H9 (cell line): ENCODE measurements around the gene SPDYC. TPM values are rescaled to one million over a fixed set of nuclear protein-coding genes. Genes with fewer than 3 reads are reported as not detected.

Source experiments
- DNase-seq: peaks from one replicate; pipeline ENCODE4 v3.0.0-alpha.2; 2017
- H2AFZ ChIP-seq: one replicate; pipeline ENCODE4 v1.6.1; 2013; ENCODE audit warnings: mild to moderate bottlenecking, low read length, control low read depth, moderate library complexity
- H2AK5ac ChIP-seq: 2 replicates; pipeline ENCODE4 v1.6.1; 2013; ENCODE audit warnings: low read length, control low read depth, mixed read lengths; ENCODE audit not compliant: insufficient read length
- H2BK120ac ChIP-seq: one replicate; pipeline ENCODE4 v1.6.1; 2013; ENCODE audit warnings: low read depth, mild to moderate bottlenecking, low read length, control low read depth, inconsistent platforms; ENCODE audit not compliant: poor library complexity, severe bottlenecking
- H2BK12ac ChIP-seq: 2 replicates; pipeline ENCODE4 v1.6.1; 2013; ENCODE audit warnings: low read length, control low read depth, mixed read lengths, low read depth; ENCODE audit not compliant: insufficient read length
- H2BK15ac ChIP-seq: 2 replicates; pipeline ENCODE4 v1.6.1; 2013; ENCODE audit warnings: low read depth, low read length, control low read depth
- H2BK20ac ChIP-seq: one replicate; pipeline ENCODE4 v1.6.1; 2013; ENCODE audit warnings: low read depth, mild to moderate bottlenecking, low read length, control low read depth, inconsistent platforms; ENCODE audit not compliant: poor library complexity, severe bottlenecking
- H2BK5ac ChIP-seq: 2 replicates; pipeline ENCODE4 v1.6.1; 2013; ENCODE audit warnings: low read length, control low read depth, mixed read lengths; ENCODE audit not compliant: insufficient read length
- H3K14ac ChIP-seq: 2 replicates; pipeline ENCODE4 v1.6.1; 2013; ENCODE audit warnings: low read length, control low read depth; ENCODE audit not compliant: insufficient read depth
- H3K18ac ChIP-seq: 2 replicates; pipeline ENCODE4 v1.6.1; 2013; ENCODE audit warnings: low read depth, mild to moderate bottlenecking, mixed read lengths, low read length, control low read depth; ENCODE audit not compliant: insufficient read length
- H3K23ac ChIP-seq: 2 replicates; pipeline ENCODE4 v1.6.1; 2013; ENCODE audit warnings: low read length, control low read depth, mixed read lengths, low read depth; ENCODE audit not compliant: insufficient read length
- H3K23me2 ChIP-seq: 2 replicates; pipeline ENCODE4 v1.6.1; 2013; ENCODE audit warnings: low read depth, mild to moderate bottlenecking, mixed read lengths, low read length, control low read depth; ENCODE audit not compliant: insufficient read length, poor library complexity, severe bottlenecking
- H3K27ac ChIP-seq: 2 replicates; pipeline ENCODE4 v1.5.1; 2013; ENCODE audit warnings: low read length, control low read depth, mixed read lengths, low read depth; ENCODE audit not compliant: insufficient read length
- H3K27me3 ChIP-seq: 2 replicates; pipeline ENCODE4 v1.6.1; 2013; ENCODE audit warnings: low read length, control low read depth, inconsistent platforms; ENCODE audit not compliant: insufficient read depth
- H3K4ac ChIP-seq: 2 replicates; pipeline ENCODE4 v1.6.1; 2013; ENCODE audit warnings: low read depth, mild to moderate bottlenecking, control low read depth, inconsistent platforms, low read length, moderate library complexity
- H3K4me1 ChIP-seq: 2 replicates; pipeline ENCODE4 v1.6.1; 2013; ENCODE audit warnings: low read length, control low read depth, inconsistent platforms; ENCODE audit not compliant: insufficient read depth
- H3K4me2 ChIP-seq: 2 replicates; pipeline ENCODE4 v1.6.1; 2013; ENCODE audit warnings: low read length, control low read depth, mixed read lengths; ENCODE audit not compliant: insufficient read length, insufficient read depth
- H3K56ac ChIP-seq: 2 replicates; pipeline ENCODE4 v1.6.1; 2013; ENCODE audit warnings: low read depth, mild to moderate bottlenecking, mixed read lengths, low read length, control low read depth; ENCODE audit not compliant: insufficient read length
- H3K79me1 ChIP-seq: 2 replicates; pipeline ENCODE4 v1.6.1; 2013; ENCODE audit warnings: low read depth, mild to moderate bottlenecking, moderate library complexity, low read length, control low read depth, inconsistent platforms; ENCODE audit not compliant: insufficient read depth, poor library complexity, severe bottlenecking
- H3K79me2 ChIP-seq: 2 replicates; pipeline ENCODE4 v1.6.1; 2013; ENCODE audit warnings: low read length, control low read depth, inconsistent platforms; ENCODE audit not compliant: insufficient read depth
- H3K9ac ChIP-seq: 2 replicates; pipeline ENCODE4 v1.6.1; 2013; ENCODE audit warnings: low read length, control low read depth, mixed read lengths; ENCODE audit not compliant: insufficient read length; ENCODE audit errors: extremely low read depth
- H3K9me3 ChIP-seq: one replicate; pipeline ENCODE4 v1.6.1; 2013; ENCODE audit warnings: low read depth, low read length, inconsistent platforms; ENCODE audit not compliant: control insufficient read depth
- H3T11ph ChIP-seq: one replicate; pipeline ENCODE4 v1.6.1; 2013; ENCODE audit warnings: mild to moderate bottlenecking, low read length, control low read depth, inconsistent platforms
- H4K20me1 ChIP-seq: one replicate; pipeline ENCODE4 v1.6.1; 2013; ENCODE audit not compliant: control insufficient read depth, insufficient read length, insufficient read depth
- H4K5ac ChIP-seq: 2 replicates; pipeline ENCODE4 v1.6.1; 2013; ENCODE audit warnings: low read depth, mild to moderate bottlenecking, mixed read lengths, low read length, control low read depth; ENCODE audit not compliant: insufficient read length
- H4K8ac ChIP-seq: replicated peaks from 2 replicates; pipeline ENCODE4 v1.6.1; 2013; ENCODE audit warnings: low read length, control low read depth, mixed read lengths, low read depth; ENCODE audit not compliant: insufficient read length
- H4K91ac ChIP-seq: 2 replicates; pipeline ENCODE4 v1.6.1; 2013; ENCODE audit warnings: low read depth, mild to moderate bottlenecking, moderate library complexity, mixed read lengths, low read length, control low read depth; ENCODE audit not compliant: insufficient read length
- H3K27ac Mint-ChIP-seq, 3 experiments: 2 replicates in 2 of 3; 3 replicates in 1 of 3; pipeline ENCODE4 v1.8.0; 2020 to 2021; ENCODE audit warnings: mixed read lengths in 3 of 3, mild to moderate bottlenecking in 1 of 3, moderate library complexity in 1 of 3
- H3K27me3 Mint-ChIP-seq: 2 replicates; pipeline ENCODE4 v1.8.0; 2021; ENCODE audit warnings: low read depth, mild to moderate bottlenecking, moderate library complexity, mixed read lengths
- H3K36me3 Mint-ChIP-seq, 3 experiments: 2 replicates in 2 of 3; 3 replicates in 1 of 3; pipeline ENCODE4 v1.8.0; 2020 to 2021; ENCODE audit warnings: low read depth in 3 of 3, mixed read lengths in 3 of 3; ENCODE audit not compliant: insufficient read depth in 1 of 3
- H3K4me1 Mint-ChIP-seq, 2 experiments: 2 replicates each; pipeline ENCODE4 v1.8.0; 2020; ENCODE audit warnings: mixed read lengths in 2 of 2
- H3K4me3 Mint-ChIP-seq, 2 experiments: 2 replicates in 1 of 2; 3 replicates in 1 of 2; pipeline ENCODE4 v1.8.0; 2020 to 2021; ENCODE audit warnings: mild to moderate bottlenecking in 2 of 2, mixed read lengths in 2 of 2, moderate library complexity in 1 of 2
- H3K9me3 Mint-ChIP-seq, 2 experiments: 2 replicates in 1 of 2; 3 replicates in 1 of 2; pipeline ENCODE4 v1.8.0; 2020; ENCODE audit warnings: mild to moderate bottlenecking in 2 of 2, mixed read lengths in 2 of 2, moderate library complexity in 1 of 2
- WGBS: extraction: QIAGEN DNeasy Blood & Tissue Kit; methylation state at CpG from one replicate; pipeline ENCODE4 v1.1.7; 2013; ENCODE audit warnings: missing lambda C conversion rate, low lambda C conversion rate, mixed read lengths; ENCODE audit not compliant: insufficient read length; ENCODE audit errors: extremely low coverage; 5-methylcytosine and 5-hydroxymethylcytosine counted together
- total RNA-seq: library from RNA; stranded (reverse); gene quantifications from 2 replicates; pipeline ENCODE4 v1.2.1, GENCODE V29; 2021
- TF ChIP-seq, protein P1 (sequence below): fragments of 200-600 bp; sonication (generic); conservative IDR thresholded peaks from 3 replicates; pipeline ENCODE4 v1.8.0; 2021; ENCODE audit warnings: antibody characterized with exemption, mild to moderate bottlenecking

The SPDYC gene
- total RNA-seq, 1 experiment from 2014 or later = 0.61 TPM

DNA sequence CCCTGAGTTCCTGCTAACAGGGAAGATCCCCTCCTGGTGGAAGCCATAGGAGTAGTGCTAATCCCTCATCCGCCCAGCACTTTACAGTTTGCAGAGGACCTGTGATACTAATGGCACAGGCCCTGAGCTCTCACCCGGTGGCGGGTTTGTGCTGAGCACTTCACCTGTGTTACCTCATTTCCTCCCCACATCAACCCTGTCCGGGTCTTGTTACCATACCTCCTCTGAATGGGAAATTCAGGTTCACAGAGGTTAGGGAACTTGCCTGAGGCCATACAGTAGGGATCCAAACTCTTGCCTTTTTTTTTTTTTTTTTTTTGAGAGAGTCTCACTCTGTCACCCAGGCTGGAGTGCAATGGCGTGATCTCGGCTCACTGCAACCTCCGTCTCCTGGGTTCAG is 36.9 kb downstream of the SPDYC start:
- no peak overlapping the region for H2AK5ac ChIP-seq
- no peaks in the 10 kb centered on the region for H3K79me2 ChIP-seq
- no peak overlapping the region for H4K91ac ChIP-seq
- H3K14ac ChIP-seq = no peak overlapping the region
- no peaks in the 10 kb centered on the region for H3K27me3 Mint-ChIP-seq
- no peak overlapping the region for H2BK20ac ChIP-seq
- H3K23me2 ChIP-seq = no peaks in the 10 kb centered on the region
- no peaks in the 10 kb centered on the region for H3K9me3 ChIP-seq
- H3T11ph ChIP-seq = no peak overlapping the region
- TF ChIP-seq, protein P1, sequence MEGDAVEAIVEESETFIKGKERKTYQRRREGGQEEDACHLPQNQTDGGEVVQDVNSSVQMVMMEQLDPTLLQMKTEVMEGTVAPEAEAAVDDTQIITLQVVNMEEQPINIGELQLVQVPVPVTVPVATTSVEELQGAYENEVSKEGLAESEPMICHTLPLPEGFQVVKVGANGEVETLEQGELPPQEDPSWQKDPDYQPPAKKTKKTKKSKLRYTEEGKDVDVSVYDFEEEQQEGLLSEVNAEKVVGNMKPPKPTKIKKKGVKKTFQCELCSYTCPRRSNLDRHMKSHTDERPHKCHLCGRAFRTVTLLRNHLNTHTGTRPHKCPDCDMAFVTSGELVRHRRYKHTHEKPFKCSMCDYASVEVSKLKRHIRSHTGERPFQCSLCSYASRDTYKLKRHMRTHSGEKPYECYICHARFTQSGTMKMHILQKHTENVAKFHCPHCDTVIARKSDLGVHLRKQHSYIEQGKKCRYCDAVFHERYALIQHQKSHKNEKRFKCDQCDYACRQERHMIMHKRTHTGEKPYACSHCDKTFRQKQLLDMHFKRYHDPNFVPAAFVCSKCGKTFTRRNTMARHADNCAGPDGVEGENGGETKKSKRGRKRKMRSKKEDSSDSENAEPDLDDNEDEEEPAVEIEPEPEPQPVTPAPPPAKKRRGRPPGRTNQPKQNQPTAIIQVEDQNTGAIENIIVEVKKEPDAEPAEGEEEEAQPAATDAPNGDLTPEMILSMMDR = no peak
- H3K56ac ChIP-seq = no peak overlapping the region
- H3K9ac ChIP-seq = no peak overlapping the region
- no peaks in the 10 kb centered on the region; the same call in 1 of the 2 replicates for H3K4me1 ChIP-seq
- no peak overlapping the region for H4K5ac ChIP-seq
- peaks cover 18 to 71% (median 64%) of the 10 kb centered on the region in 3 experiments; a peak in 6 of 7 replicates for H3K36me3 Mint-ChIP-seq
- no CpG with 5 or more reads among the region's 7 CpGs for WGBS
- no peak overlapping the region for H4K8ac ChIP-seq
- no peak overlapping the region for H3K27ac ChIP-seq
- no peak overlapping the region for H2BK15ac ChIP-seq
- H3K27ac Mint-ChIP-seq = peak overlapping the region in 1 of 3 experiments; percentile 79; a peak in 4 of 7 replicates
- H3K18ac ChIP-seq = no peak overlapping the region
- H3K9me3 Mint-ChIP-seq = no peaks in the 10 kb centered on the region
- no peak overlapping the region for H3K4me2 ChIP-seq
- peak overlapping the region in 1 of 2 experiments; percentile 14; a peak in 2 of 5 replicates for H3K4me3 Mint-ChIP-seq
- DNase-seq = no peak
- H3K27me3 ChIP-seq = no peaks in the 10 kb centered on the region
- no peaks in the 10 kb centered on the region for H4K20me1 ChIP-seq
- H2BK12ac ChIP-seq = no peak overlapping the region
- H3K4me1 Mint-ChIP-seq = peaks cover 11 to 26% of the 10 kb centered on the region in 2 experiments
- no peak overlapping the region for H3K4ac ChIP-seq
- no peak overlapping the region for H3K23ac ChIP-seq
- H2AFZ ChIP-seq = no peak overlapping the region
- no peak overlapping the region for H2BK5ac ChIP-seq
- H3K79me1 ChIP-seq = no peaks in the 10 kb centered on the region
- no peak overlapping the region for H2BK120ac ChIP-seq
